Progenitor cell of endocrine pancreas (in vitro differentiated cells): ENCODE data around the gene PRRX2. TPM values are rescaled to one million over a fixed set of nuclear protein-coding genes. Genes with fewer than 3 reads are reported as not detected.

Source experiments
- DNase-seq: peaks from one replicate; pipeline ENCODE4 v3.0.0; 2021; ENCODE audit warnings: low spot score; ENCODE audit not compliant: unreplicated experiment
- H3K27ac Mint-ChIP-seq: 2 replicates; pipeline ENCODE4 v1.8.0; 2021; ENCODE audit warnings: mild to moderate bottlenecking, moderate library complexity, mixed read lengths
- H3K27me3 Mint-ChIP-seq: 2 replicates; pipeline ENCODE4 v1.8.0; 2021; ENCODE audit warnings: mixed read lengths
- H3K36me3 Mint-ChIP-seq: 2 replicates; pipeline ENCODE4 v1.8.0; 2022; ENCODE audit warnings: mixed read lengths; ENCODE audit not compliant: insufficient read depth
- H3K4me1 Mint-ChIP-seq: 2 replicates; pipeline ENCODE4 v1.8.0; 2021; ENCODE audit warnings: low read depth, mixed read lengths
- H3K4me3 Mint-ChIP-seq: 2 replicates; pipeline ENCODE4 v1.8.0; 2021; ENCODE audit warnings: low read depth, mild to moderate bottlenecking, moderate library complexity, mixed read lengths
- H3K9me3 Mint-ChIP-seq: 2 replicates; pipeline ENCODE4 v1.8.0; 2021; ENCODE audit warnings: low read depth, mixed read lengths
- CTCF ChIP-seq: fragments of 200-600 bp; sonication (generic); IDR thresholded peaks from one replicate; pipeline ENCODE4 v1.5.0; 2021; ENCODE audit warnings: antibody characterized with exemption, mild to moderate bottlenecking; ENCODE audit not compliant: unreplicated experiment
- total RNA-seq: library from RNA; stranded (reverse); gene quantifications from 2 replicates; pipeline ENCODE4 v1.2.1, GENCODE V29; 2021

Gene PRRX2
- total RNA-seq, 1 donor from 2014 or later, result 0.79 TPM

DNA sequence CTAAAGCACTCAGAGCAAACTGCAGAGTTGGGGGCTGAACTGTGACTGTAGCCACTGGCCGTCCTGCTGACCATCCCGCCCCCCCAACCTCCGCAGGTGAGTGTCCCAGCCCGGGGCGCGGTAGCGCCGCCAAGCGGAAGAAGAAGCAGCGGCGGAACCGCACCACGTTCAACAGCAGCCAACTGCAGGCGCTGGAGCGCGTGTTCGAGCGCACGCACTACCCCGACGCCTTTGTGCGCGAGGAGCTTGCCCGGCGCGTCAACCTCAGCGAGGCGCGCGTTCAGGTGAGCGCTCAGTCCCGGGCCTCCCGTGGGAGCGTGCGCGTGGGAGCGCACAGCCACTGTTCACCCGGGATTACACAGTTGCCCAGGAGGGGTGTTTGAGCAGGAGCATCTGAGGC lies 53.7 kb downstream of the PRRX2 start:
- no peak overlapping the region for H3K4me3 Mint-ChIP-seq
- H3K27me3 Mint-ChIP-seq, result no peaks in the 10 kb centered on the region
- H3K4me1 Mint-ChIP-seq, result no peaks in the 10 kb centered on the region
- no peak for DNase-seq
- TF ChIP-seq CTCF, result no peak
- no peaks in the 10 kb centered on the region for H3K9me3 Mint-ChIP-seq
- no peaks in the 10 kb centered on the region for H3K36me3 Mint-ChIP-seq
- H3K27ac Mint-ChIP-seq, result no peak overlapping the region

DNA sequence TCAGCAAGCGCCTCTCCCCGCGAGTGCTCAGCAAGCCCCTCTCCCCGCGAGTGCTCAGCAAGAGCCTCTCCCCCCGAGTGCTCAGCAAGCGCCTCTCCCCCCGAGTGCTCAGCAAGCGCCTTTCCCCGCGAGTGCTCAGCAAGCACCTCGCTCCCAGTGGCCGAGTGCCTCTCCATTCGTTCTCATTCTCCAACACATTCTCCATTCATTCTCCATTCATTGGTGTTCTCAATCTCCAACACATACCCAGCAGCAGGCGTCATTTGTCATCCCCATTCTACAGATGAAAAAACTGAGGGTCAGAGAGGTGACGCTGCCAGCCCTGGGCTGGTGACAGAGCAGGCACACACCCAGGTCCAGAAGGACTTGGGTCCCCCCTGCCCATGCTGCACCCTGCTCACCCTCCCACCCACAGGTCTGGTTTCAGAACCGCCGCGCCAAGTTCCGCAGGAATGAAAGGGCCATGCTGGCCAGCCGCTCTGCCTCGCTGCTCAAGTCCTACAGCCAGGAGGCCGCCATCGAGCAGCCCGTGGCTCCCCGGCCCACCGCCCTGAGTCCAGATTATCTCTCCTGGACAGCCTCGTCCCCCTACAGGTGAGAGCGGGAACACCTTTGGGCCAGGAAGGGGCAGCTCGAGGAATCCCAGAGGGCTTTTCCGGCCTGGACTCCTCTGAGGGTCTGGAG lies 54.9 kb downstream of the PRRX2 start:
- no peak overlapping the region for H3K27ac Mint-ChIP-seq
- H3K9me3 Mint-ChIP-seq, result no peaks in the 10 kb centered on the region
- peak; percentile 35 for DNase-seq
- H3K27me3 Mint-ChIP-seq, result no peaks in the 10 kb centered on the region
- TF ChIP-seq CTCF, result peak; percentile 59
- no peaks in the 10 kb centered on the region for H3K36me3 Mint-ChIP-seq
- H3K4me3 Mint-ChIP-seq, result no peak overlapping the region
- H3K4me1 Mint-ChIP-seq, result no peaks in the 10 kb centered on the region

DNA sequence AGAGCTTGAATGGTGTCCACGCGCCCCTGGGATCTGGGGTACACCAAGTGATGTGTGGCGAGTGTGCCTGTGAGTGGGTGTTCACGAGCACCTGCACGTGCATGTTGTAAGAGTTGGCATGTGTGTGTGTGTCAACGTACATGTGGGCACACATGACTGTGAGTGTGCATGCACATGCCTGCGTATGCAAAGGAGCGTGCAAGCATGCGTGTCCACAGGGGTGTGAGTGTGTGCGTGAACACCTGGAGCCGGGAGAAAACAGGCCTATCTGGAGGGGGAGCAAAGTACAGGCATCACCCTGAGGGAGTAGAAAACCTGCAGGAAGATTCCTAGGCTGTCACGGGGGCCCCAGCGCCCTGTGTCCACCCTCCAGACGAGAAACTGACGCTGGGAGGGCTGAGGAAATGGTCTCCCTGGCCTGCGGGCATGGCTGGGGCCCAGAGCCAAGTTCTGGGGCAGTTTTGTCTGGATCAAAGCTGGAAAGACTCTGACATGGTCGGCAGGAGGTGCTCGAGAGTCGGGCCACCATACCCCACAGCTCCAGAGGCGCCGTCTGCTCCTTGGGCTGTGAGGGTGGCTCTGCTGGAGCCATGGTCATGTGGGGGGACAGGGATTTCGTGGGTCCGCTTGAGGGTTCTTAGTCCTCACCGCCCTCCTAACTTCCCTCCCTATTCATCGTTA lies 55.6 kb downstream of the PRRX2 start:
- Mint-ChIP-seq H3K36me3 (no peaks in the 10 kb centered on the region), H3K9me3 (no peaks in the 10 kb centered on the region), H3K4me1 (no peaks in the 10 kb centered on the region), H3K4me3 (no peak overlapping the region), H3K27me3 (no peaks in the 10 kb centered on the region), H3K27ac (no peak overlapping the region)
- no peak for TF ChIP-seq CTCF
- no peak for DNase-seq

DNA sequence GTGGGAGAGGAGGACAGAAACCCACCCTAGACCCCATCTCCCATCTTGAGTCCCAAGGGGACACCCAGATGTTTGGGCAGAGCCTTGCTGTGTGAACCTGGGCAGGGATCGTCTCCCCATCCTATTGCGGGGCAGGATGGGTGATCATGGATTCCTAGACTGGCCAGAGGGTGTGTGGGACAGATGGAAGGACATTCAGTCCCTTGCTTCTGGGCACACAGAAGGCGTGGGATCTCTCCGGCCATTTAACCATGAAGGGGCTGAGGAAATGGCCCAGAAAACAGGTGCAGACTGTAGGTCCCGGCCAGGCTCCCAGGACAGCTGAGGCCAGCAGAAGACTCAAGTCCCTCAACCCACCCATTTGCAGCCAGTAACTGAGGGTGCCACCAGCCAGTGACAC lies 57.5 kb downstream of the PRRX2 start:
- H3K27ac Mint-ChIP-seq, result no peak overlapping the region
- H3K4me1 Mint-ChIP-seq, result peaks cover 1% of the 10 kb centered on the region
- no peak for TF ChIP-seq CTCF

DNA sequence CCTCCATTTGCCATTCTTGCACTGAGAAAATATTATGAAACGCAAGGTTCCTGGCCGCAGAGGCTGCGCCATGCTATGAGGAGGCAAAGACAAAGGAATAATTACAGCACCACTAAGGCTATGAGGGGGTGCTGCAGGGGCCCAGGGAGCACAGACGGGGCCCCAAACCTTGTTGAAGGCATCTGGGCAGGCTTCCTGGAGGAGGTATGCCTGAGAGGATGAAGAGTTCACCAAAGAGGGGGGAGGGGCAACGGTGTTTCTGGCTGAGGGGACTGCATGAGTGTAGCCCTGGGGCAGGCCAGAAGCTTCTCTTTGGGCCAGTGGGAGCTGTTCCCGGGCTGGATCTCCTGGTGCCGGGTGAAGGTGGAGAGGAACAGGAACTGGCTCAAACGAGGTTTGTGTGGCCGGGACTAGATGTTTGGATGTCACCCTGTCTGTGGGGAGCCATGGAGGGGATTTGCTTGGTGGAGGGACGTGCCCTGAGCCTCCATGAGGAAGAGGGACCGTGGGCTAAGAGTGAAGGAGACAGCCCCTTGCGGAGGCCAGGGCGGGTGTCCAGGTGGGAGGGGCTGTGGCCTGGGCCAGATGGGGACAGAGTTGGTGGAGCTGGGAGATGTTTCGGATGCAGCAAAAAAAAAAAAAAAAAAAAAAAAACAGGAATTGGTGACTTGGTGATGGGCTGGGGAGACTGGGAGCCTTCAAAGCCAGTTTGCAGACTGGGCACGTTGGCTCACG lies 59.2 kb downstream of the PRRX2 start:
- no peak overlapping the region for H3K4me3 Mint-ChIP-seq
- H3K36me3 Mint-ChIP-seq, result no peaks in the 10 kb centered on the region
- no peak for DNase-seq
- H3K4me1 Mint-ChIP-seq, result peaks cover 1% of the 10 kb centered on the region
- H3K27ac Mint-ChIP-seq, result no peak overlapping the region
- peaks cover 3% of the 10 kb centered on the region for H3K27me3 Mint-ChIP-seq
- H3K9me3 Mint-ChIP-seq, result no peaks in the 10 kb centered on the region
- TF ChIP-seq CTCF, result no peak

More for the DNA sequence above, 57.5 kb downstream of the PRRX2 start:
- no peak for DNase-seq
- Mint-ChIP-seq H3K9me3 (no peaks in the 10 kb centered on the region), H3K4me3 (no peak overlapping the region), H3K27me3 (peaks cover 2% of the 10 kb centered on the region), H3K36me3 (no peaks in the 10 kb centered on the region)
